CD4-positive, alpha-beta T cell treated with Interleukin-15 for 4 hours (primary cell): ENCODE results near the gene TRPM5.

Experiments
- DNase-seq: peaks from one replicate; pipeline ENCODE4 v3.0.0-alpha.2; 2020; ENCODE audit warnings: low spot score

TRPM5 gene

DNA sequence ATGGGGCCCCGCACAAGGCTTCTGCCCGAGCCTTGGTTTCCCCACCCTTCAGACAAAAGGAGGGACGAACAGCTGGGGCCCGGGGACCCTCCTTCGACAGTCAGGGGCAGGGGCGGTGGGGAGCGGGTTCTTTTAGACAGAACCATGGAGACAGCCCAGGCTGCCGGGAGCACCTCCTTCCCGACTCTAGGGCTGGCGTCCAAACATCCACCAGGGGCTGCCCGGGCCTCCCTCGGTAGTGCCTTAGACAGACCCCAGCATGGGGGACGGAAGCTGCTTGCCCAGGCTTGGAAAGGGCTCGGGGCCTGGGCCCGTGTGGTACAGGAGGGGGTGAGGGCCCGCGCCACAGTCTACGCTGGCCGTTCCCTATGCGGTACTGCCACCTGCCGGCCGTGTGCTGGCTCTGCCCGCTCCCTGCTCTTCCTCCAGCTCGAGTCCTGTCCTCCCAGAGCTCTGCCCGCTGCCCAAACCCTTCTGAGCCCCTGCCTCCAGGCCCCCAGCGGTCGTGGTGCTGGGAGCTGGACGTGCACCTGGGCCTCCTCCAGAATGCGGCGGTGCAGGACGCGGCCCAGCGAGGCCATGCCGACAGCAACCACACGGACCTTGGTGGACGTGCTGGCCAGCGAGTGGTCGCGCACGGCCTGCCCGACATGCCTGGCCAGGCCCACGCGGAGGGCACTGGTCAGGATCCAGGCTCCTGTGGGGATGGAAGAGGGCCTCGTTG lies 23.6 kb downstream of the TRPM5 start:
- DNase-seq = peak; percentile 58

DNA sequence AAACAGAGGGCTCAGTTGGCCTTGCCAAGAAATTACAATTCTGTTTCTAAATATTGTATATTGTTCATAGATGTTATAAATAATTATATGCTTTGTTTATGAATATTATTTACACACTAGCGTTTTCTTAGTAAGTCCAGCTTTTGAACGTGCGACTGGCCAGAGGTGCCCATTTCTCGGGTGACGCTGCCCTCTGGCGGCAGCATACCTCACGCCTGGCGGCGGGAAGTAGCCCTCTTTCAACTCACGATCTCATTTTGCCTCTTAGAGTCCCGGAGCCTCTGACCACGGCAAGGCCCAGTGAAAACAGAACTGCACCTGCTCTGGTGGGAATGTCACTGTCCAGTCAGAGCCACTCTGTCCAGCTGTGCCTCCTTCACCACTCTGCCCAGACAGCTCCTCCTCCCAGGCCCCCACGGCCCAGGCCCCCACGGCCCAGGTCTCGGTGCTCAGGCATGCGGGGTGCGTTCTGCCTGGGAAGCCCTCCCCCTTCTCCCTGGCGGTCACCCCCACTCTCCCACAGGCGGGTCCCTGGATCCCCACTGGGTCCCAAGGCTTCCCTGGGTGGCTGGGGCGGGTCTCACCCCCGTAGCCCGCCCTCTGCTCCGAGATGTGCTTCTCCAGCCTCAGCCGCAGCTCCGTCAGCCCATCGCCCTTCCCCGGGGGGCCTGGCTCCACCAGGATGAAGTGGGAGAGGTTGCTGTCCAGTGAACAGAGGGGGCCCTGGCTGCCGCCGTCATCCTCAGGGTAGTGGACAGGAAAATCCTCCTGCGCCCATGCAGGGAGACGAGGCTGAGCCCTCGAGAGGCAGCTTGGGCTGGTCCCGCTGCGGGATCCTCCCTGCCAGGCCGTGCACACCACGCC lies 24.4 kb downstream of the TRPM5 start:
- DNase-seq = peak; percentile 60

DNA sequence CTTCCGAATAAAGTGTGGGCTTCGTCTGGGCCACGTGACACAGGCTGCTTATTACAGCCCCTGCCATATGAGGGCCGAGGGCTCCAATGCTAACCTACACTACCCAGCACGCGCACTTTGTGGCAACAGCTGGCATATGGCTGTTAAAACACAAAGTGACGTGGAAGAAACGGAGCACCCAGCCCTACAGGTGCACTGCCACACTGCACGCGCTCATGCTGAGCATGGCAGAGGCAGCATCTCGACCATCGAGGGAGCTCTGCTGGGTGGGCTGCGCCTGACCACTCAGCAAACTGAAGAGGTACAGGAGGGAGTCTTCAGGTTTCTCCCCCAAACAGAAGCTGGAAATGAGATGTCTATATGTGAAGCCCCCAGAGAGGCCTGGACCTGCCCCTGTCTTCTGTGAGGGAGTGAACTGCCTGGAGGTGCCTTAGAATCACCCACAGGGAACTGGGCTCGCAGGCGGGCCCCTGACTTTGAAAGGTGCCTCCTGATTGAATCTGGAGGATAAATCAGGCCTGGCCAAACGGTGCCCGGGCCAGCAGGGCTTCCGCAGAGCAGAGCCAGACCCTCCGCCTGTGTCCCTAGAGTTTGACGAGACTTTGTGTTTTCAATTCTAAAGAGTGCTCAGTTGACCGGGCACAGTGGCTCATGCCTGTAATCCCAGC lies 25.5 kb downstream of the TRPM5 start:
- DNase-seq = no peak

DNA sequence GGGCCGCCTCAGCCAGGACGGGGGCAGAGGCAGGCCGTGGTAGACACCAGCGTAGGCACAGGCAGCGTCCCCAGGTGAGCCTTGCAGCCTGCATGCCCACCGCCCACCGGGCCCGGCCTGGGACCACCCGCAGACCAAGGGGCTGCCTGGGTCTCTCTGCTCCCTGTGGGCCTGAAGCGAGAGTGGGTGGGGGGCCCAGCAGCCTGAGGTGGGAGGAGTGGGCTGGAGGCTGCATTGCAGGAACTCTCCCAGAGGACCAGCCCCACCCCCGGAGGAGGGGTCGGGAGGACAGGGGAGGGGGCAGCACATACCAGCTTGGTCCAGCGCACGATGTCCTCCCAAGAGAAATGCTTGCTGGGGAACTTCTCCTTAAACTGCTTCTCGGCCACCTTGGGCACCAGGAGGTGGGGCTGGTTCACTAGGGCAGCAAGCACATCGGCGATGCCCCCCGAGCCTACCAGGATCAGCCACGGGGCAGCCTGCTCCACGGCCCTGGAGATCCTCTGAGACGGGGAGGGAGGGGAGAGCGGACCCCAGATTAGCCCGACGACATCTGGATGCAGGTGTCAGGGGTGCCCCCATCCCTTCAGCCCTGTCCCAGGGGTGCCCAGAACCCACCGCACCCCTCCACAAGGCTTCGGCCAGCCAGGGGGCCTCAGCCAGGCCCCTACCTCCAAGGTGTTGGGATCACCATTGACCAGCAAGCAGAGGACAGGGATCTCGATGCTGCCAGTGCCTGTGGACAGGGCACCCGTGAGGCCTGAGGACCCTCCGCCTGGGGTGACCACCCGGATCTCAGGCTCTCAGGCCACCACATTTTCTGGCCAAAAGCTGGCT lies 26.2 kb downstream of the TRPM5 start:
- no peak for DNase-seq

DNA sequence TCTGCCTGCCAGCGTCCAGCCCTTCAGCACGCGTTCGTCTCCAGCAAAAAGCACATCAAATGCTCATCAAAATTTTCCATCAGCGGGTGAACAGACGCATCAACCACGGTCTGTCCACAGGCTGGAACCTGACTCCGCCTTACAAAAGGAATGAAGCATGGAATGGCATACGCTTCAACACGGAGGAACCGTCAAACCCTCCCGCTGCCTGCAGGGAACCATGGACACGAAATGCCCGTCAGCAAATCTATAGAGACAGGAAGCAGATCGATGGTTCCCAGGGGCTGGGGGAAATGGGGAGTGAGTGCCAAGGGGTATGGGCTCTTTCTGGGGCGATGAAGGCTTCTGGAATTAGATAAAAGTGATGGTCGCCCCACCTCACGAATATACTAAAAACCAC lies 27.5 kb downstream of the TRPM5 start:
- DNase-seq = no peak

DNA sequence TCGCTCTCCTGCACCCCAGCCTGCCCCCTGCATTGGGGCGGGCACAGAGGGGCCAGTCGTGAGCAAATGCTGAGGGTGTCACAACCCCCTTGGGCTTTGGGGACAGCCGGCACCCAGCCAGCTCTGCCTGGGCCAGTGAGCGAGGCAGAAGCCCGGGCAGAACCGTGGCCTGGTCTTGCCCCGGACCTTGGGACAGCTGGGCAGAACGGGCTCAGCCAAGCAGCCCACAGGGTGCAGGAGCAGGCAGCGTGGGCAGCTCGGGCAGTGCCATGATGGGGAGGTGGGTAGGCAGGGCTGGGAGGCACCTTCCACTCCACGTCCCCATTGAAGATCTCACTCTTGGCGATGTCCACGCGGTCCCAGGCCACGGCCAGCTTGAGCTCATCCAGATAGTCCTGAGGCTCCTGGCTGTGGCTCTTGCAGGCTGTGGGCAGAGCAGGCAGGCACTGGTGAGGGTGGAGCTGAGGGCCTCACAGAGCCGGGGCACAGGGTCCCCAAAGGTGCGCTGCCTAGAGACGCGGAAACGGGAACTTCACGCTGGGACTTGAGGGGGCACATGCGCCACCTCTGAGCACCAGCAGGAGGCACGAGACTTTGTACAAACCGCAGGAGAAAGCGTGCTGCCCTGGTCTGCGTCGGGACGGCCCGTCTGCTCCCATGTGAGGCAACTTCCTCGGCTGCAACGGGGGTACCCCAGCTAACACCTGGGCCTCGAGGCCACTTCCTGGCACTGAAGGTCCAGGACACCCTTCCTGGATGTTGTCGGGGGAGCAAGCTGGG lies 28.5 kb downstream of the TRPM5 start:
- DNase-seq = no peak

DNA sequence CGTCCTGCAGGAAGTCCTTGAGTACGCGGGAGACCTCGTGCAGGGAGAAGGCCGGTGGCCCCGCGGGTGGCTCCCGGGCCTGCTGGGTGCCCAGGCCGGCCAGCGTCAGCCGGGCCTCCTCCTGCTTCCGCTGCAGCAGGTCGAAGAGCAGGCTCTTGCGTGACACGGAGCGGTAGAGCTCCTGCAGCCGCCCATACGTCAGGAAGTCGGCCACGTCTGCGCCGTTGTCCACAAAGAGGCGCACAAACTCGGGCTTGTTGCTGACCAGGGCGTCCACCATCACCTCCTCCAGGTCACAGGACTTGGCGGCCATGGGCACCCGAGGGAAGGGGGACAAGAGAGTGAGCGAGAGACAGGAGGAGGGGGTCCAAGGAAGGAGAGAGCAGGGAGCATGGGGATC lies 29.1 kb downstream of the TRPM5 start:
- no peak for DNase-seq

DNA sequence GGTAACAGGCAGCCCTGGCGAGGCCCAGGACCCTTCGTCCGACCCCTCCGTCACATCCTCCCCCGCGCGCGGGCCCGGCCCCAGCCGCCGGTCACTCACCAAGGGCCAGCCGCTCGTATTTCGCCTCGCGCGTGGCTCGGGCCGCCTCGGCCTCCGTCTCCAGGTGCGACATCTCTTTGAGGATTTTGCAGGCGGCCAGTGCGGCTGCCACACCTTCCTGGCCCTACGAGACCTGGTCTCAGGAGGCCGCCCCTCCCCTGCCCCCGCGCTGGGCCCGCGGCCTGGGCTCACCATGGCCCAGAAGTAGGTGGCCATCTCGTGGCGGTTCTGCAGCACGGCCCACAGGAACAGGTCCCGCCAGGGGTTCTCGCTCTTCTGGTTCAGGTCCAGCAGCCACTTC lies 29.7 kb downstream of the TRPM5 start:
- DNase-seq = no peak

DNA sequence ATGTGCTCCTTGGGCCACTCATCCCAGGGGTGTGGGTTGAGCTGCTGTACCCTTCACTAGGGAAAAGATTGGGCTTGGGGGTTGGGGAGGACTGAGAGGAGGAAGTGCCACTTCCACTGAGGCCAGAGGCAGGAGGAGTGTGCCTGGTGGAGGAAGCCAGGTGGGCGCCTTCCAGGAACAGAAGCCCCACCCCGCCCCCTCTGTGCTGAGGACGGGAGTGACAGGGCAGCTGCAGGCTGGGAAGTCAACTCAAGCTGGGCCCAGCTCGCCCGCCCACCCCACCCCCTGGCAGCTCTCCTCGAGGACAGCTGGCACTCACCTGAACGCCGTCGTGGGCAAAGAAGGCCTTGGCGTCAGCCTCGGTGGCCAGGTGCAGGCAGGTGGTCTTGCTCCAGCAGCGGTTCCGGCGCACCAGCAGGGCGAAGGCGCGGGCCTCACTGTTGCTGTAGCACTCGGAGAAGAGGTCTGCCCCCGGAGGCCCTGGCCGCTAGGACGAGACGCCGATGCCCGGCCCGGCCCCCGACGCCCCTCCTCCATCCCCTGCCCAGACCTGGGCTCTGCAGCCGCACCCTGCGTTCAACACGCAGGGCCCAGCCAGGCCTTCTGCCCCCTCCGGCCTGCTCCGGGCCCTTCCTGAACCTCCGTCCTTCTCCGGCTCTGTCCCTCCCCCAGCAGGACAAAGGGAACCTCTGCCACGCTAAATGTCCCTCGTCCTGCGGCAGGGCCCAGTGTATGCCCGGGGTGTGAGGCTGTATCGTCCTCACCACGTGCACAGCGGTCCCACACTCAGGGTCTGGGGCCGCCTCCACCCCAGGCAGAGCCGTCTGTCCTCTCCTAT lies 30.4 kb downstream of the TRPM5 start:
- DNase-seq = no peak

DNA sequence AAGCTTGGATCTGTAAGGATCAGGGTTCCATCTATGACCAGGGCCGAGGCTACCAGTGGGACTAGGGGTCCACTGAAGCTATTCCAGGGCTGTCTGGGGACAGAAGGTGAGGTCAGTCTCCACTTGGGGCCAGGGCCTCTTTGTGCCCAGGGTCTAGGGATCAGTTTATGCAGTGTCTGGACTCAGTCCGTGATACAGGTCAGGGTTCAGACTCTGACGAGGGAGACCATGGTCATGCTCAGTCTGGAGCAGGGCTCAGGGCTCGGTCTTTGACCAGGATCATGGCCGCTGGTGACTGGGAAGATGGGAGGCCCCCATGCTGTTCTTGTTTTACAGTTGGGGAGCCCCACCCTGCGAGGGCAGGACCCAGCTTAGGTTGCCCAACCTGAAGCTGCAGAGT lies 32.0 kb downstream of the TRPM5 start:
- DNase-seq = no peak

DNA sequence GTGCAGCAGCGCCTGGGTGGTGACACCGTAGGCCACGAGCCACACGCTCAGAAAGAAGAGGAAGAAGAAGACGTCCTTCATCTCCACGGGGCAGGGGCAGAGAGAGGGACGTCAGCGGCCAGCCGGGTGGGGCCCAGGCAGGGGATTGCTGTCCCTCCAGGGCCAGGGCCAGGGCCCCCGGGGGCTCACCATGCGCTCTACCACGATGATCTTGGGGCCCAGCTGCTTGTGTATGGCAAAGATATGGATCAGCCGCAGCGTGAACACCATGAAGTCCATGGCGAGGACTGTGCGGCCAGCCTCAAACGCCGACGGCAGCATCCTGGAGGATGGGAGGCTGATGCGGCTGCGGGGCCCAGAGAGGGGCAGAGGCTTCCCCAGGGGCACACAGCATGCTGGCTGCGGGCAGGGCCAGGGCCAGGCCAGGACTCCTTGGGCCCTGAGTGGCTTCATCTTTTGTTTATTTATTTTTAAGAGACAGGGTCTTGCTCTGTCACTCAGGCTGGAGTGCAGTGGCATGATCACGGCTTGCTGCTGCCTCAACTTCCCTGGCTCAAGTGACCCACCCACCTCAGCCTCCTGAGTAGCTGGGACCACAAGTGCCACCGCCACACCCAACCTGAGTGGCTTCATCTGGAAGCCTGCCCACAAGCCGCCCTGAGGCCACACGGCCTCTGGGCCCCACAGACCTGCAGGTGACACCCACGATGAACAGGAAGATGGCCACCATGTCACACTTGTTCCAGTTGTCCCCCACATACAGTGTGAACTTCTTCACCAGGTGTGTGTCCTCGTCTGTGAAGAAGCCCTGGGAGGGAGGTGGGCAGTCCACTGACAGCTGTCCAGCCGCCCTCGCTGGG lies 32.6 kb downstream of the TRPM5 start:
- DNase-seq = no peak

DNA sequence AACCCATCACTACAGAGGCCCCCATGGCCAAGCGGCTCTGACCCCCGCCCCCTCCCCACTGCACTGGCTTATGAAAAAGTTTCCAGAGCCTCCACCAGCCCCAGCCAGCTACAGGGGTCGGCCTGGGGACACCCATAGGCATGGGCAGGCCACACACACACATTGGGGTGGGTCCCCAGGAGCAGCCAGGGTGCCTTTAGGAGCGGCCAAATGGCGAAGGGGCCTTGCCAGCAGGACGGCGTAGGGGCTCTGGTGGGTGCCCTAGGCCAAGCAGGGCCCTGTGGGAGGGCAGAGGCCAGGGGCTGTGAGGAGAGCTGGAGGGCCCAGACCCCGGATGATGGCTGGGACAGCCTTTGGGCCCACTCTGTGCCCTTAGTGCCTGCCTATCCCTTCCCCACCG lies 33.7 kb downstream of the TRPM5 start:
- no peak for DNase-seq

DNA sequence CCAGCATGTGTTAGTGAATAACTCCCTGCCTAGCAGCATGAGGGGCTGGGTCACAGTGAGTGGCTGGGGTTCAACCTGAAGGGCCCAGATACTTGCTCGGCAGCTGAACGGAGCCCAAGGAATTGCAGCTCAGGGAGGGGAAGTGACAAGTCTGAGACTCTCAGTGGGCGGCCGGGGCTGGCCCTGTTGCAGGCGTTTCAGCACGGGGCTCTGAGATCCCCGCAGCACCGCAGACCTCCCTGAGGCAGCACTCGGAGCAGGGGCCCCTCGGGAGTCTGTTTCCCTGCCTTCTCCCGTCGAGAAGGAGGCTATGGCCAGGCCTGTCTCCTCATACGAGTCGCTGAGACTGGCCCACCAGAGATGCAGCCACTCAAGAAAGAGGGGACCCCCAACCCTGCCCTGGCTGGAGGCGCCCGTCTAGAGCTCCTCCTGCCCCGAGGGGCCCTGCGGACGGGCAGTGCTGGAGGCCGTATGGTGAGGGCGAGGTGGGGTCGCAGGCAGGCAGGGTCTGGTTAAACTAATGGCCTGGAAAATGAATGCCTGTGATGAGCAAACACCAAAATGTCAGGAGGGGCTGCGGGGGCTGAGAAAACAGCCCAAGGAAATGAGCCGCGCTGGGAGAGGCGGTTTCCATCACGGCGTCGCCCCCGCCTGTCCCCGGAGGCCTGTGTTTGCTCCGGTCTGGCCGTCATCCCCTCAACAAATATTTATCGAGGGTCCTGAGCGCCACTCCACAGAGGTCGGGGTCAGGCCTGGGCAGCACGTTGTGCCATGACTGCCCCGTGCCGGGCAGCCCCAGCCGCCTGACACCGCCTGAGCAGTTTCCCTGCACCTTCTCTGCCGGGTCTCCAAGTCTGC lies 34.5 kb downstream of the TRPM5 start:
- no peak for DNase-seq

DNA sequence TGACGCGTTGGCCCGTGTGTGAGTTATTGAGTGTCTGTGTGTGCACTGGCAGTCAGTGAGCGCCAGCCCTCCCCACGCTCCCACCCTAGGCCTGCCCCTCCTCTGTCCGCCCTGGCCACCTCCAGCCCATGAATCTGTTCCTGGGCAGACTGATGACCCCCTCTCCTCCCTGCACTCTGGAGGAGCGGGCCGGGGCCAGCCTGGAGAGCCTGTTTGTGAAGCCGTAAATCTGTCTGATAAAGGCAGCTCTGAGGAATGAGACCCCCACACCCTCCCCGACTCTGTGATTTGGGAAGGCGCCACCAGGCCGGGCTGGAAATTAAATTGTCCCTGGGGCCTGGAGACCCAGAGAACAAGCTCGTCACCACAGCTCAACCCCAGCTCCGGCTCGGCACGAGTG lies 35.2 kb downstream of the TRPM5 start:
- no peak for DNase-seq

DNA sequence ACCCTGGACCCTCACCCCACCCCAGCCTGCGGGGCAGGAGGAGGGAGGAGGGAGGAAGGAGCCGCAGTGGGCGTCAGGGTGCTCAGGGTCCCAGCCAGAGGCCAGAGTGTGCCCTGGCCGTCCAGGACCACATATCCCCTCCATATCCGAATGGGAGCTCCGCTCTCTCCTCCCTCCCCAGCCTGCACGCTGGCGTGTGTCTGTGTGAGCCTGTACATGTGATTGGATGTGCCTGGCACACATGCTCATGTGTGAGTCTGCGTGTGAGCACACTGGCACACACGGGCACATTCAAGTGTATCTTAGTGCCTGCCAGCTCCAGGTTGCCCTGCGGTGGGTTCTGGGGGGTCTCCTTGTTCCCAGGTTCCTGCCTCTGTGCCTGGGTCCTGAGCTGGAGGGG lies 35.6 kb downstream of the TRPM5 start:
- no peak for DNase-seq

DNA sequence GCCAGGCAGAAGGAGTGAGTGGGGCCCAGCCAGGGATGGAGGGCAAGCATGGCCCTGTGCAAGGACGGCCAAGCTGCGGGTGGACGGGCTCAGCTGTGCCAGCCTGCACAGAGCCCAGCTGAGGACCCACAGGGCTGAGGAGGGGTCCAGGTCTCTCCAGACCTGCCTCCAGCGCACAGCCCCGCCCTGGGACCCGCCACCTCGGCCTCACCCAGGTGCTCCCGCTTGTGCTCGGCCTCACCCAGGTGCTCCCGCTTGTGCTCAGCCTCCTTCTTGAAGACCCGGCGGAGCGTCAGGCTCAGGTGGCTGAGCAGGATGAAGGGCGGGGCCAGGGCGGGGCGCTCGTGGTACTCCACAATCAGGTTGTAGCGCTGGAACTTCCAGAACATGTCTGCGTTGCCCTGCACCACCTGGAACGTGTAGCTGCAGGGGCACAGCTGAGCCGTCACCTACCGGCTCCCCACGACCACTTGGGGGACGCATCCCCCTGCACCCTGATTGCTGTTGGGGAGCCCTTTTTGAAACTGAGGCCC lies 37.4 kb downstream of the TRPM5 start:
- DNase-seq = no peak

DNA sequence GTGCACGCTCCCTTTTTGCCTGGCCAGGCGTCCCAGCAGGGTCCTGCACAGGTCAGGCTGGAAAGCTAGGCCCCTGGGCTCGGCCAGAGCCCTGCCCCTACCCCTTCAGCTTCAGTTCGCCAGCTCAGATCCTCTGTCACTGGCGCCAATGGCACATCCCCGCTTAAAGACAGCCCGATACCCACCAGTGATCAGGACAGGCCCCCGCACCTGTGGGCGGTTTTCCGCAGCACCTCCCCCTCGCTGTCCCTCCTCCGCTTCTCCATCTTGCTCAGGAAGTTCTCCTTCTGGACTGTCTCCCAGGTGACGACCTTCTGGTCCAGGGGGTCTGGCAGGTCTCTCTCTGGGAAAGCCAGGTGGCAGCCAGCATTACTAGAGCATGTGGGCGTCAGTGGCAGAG lies 37.9 kb downstream of the TRPM5 start:
- DNase-seq = no peak

DNA sequence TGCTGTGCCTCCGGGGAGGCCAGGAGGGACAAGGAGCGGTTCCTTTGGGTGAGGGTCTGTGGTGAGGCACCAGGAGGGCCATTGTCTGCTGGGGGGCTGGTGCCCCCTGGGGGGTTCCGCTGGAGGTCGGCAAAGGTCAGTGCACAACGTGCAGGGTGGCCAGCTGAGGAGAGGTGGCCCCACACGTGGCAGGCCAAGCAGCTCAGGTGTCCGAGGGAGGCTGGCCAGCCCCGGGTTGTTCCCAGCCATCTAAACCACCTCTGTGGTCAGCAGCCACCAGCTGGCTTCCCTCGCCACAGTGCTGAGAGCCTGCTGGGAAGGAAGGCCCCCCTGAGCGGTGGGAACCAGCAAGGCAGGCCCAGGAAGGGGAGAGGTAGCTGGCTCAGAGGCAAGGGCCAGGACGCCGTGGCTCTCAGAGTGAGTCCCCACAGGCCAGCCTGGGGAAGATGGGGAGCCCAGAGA lies 39.5 kb downstream of the TRPM5 start:
- DNase-seq = no peak
